SKM-1 treated with dmso at 0.1 percent for 144 hours (cell line): ENCODE measurements around the gene SPDYE2B.
"Not testable (repeated sequence)": the region's sequence is repeated elsewhere in the genome, so short reads cannot be mapped to it uniquely, and the experiment has no call there.

Source experiments
- DNase-seq: peaks from one replicate; lab custom pipeline; 2025; ENCODE audit not compliant: unreplicated experiment; lab: John Stamatoyannopoulos, UW

SPDYE2B gene

DNA sequence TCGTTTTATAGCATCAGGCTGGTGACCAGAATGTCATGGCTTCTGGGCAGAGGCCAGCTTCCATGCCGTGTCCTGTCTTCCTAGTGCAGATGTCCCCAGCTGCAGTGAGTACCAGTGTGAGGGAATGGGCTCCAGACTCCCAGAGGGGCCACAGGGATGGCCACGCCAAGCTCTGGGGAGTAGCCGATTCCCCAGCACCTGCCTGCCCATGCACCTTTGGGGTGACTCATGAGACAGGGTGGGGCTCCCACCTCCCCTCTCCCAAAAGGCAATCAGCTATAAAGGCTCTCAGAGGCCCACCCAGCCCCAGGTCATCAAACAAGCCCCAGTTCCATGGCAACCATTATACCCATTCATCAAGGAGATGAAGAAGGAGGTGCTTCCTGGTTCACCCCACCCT, at the start of gene SPDYE2B:
Gene SPDYE2B (plus strand): TSS at position 396 of the 400 bp plus-strand sequence. CDS start 2,030 bp downstream, outside the sequence.
- not testable (repeated sequence) for DNase-seq

- not testable (repeated sequence) for DNase-seq
These were observed 47.8 kb upstream of the SPDYE2B start for GRCh38 chr7:102602317-102602716.

- DNase-seq: not testable (repeated sequence)
These were observed 45.5 kb upstream of the SPDYE2B start for GRCh38 chr7:102604431-102605145.

DNA sequence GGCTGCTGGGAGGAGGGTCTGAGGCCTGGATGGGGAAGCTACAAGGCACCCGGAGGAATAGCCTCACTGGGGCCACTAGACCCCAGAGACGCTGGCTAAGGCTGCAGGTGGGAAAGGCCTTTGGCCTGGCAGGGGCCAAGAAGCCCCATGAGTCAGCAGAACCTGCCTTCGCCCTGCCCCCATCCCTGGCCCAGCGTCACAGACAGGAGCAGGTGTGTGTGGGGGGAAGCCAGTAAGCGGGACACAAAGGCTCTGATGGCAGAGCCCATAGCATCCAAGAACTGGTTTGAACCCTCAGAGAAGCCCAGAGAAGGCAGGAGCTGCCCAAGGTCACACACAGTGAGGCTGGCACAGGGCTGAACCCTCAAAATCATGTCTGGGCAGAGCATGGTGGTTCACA, 43.3 kb upstream of the SPDYE2B start:
- not testable (repeated sequence) for DNase-seq

DNA sequence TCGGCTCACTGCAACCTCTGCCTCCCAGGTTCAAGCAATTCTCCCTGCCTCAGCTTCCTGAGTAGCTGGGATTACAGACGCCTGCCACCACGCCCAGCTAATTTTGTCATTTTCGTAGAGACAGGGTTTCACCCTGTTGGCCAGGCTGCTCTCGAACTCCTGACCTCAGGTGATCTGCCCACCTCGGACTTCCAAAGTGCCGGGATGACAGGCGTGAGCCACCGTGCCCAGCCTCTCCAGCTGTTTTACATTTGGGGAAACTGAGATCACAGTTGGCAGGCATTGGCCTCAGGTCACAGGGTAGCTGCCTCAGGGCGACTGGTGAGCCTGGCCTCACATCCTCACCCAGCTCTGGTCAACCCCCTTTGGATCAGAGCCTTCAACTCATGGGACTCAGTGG, 40.4 kb upstream of the SPDYE2B start:
- DNase-seq: not testable (repeated sequence)

- DNase-seq: not testable (repeated sequence)
These were observed 39.7 kb upstream of the SPDYE2B start for GRCh38 chr7:102610441-102610840.

- not testable (repeated sequence) for DNase-seq
These were observed 39.0 kb upstream of the SPDYE2B start for GRCh38 chr7:102611013-102611674.

GRCh38 chr7:102611675-102612325, 38.3 kb upstream of the SPDYE2B start:
- DNase-seq: not testable (repeated sequence)

DNA sequence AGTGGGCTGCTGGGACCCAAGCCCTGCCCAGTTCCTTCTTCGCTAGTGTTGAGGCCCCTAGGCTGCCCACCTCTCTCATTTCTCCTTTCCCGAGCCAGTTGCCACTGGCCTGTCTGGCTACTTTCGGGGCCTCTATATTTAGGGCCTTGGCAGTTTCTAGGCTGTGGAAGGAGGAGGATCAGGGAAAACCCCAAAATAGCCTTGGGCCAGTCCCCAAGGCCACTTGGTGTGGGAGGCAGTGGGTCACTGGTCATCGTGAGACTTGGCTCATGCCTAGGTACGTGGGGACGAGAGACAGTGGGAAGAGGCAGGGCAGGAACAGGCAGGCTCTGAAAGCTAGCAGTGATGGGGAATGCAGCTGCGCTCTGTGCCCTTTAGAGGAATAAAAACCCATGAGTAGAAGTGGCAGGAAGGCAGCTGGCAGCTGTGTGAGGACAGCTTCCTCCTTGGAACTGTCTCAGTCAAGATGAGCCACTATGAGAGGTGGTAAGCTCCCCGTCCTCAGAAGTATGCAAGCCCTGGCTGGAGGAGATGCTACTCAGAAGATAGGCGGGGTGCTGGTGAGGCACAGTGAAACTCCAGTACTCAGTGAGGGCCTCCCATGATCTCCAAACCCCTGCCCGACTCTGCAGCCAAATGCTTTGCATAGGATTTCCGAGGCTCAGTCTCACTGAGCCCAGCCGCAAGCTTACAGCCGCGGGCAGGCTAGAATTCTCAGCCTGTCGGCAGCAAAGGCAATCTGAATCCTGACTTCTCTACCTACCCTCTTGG, 36.4 kb upstream of the SPDYE2B start:
- DNase-seq: not testable (repeated sequence)

DNA sequence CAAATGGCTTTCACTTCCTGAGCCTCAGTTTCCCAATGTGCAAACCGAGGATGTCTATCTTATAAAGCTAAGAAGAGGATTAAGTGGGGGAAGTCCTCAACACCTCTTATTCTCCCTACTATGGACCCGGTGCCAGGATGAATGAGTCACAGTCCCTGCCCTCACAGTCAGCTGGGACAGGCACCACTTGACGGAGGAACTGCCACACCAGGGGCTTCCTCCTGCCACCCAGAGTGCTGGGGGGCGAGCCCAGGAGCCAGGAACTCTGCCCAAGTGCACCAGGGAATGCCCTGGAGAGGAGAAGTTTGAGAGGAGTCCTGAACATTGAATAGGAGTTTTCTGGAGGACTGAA, 35.8 kb upstream of the SPDYE2B start:
- DNase-seq: not testable (repeated sequence)

DNA sequence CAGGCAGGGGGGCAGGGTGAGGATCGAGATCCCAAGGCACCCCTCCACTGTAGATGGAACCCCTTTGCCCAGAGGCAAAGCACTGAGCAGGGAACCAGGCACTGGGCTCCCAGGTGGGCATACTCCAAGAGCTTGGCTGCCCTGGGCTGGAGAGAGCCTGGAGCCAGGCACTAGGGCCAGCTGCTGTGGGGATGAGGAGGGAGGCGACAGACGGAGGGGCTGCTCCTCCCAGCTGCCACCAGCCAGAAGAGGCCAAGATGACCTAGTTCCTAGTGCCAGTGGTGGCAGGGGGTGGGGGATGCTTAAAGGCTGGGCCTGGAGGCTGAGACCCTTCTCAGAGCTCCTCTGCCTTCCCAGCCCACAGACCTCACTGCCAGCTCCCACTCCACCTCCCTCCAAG, 35.2 kb upstream of the SPDYE2B start:
- not testable (repeated sequence) for DNase-seq

- not testable (repeated sequence) for DNase-seq
These were observed 34.2 kb upstream of the SPDYE2B start for GRCh38 chr7:102615930-102616329.

- not testable (repeated sequence) for DNase-seq
These were observed 33.5 kb upstream of the SPDYE2B start, which contains the start of gene RASA4 for GRCh38 chr7:102616507-102617125. Gene RASA4, minus strand, starts transcription at chr7:102616756. Its CDS starts 67 bp downstream, at chr7:102616689.

- DNase-seq: not testable (repeated sequence)
These were observed 32.0 kb upstream of the SPDYE2B start for GRCh38 chr7:102618122-102618521.

DNA sequence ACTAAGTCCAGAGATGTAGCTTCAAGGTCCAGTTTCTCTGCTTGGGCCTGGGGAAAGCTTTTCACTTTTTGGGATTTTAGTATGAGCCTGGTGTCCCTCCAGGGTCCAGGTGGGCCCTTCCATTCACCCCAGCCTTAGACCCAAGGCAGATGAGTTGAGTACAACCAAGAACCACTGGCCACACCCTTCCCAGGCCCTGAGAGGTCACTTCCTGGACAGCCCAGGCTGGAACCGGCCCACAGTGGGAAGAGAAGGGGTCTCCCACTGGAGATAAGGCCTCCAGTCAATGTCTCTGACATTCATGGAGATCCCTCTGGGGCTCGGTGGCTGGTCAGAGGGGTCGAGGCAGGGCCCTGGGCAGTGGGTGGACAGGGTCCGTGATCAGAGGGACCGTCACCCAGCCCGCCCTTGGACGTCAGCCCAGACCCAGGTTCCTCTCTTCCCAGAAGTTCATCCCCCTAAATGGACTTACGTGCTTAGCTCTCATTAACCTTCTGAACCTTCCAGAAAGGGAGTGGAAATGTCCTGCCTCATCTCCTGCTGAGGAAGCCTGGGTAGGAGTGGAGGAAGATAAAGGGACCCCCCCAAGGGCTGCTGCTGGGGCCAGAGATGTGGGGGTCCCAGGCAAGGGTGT, 22.7 kb upstream of the SPDYE2B start:
- DNase-seq: not testable (repeated sequence)

- DNase-seq: not testable (repeated sequence)
These were observed 19.5 kb upstream of the SPDYE2B start for GRCh38 chr7:102630622-102631021.

- DNase-seq: not testable (repeated sequence)
These were observed 15.8 kb upstream of the SPDYE2B start for GRCh38 chr7:102634299-102634698.

- not testable (repeated sequence) for DNase-seq
These were observed 14.8 kb upstream of the SPDYE2B start for GRCh38 chr7:102635354-102635753.

DNA sequence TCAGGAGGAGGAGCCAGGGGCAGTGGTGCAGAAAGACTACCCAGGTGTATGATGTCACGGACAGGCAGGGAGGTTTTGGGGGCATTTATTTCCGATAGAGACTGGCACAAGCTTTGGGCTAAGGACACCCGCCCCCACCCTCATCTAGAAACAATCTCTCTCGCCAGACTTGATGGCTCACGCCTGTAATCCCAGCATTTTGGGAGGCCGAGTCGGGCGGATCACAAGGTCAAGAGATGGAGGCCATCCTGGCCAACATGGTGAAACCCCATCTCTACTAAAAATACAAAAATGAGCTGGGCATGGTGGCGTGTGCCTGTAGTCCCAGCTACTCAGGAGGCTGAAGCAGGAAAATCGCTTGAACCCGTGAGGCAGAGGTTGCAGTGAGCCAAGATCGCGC, 13.2 kb upstream of the SPDYE2B start:
- not testable (repeated sequence) for DNase-seq

DNA sequence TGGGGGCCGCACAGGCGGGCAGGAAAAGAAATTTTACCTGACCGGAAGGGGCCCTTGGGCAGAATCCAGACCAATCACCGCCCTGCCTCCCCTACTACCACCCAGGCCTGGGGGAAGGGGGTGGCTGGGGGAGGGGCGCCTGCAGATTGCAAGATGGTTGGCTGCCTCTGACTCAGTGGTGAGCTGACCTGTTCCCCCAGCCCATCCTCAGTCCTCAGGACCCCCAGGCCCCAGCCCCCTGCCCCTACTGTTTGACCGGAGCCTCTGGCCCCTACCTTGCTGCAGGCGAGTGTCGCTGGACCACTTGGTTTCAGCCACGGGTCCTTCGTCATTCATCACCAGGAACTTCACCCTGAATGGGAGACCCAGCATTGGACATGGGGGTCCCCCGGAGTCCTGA, 11.3 kb upstream of the SPDYE2B start:
- DNase-seq: not testable (repeated sequence)
